ENCODE measurements around the gene VEGFC.
A peak's percentile ranks its signal among the peaks of the same experiment; 100 is the strongest.

VEGFC gene

GRCh38 chr4:176795441-176795840 is 2.7 kb upstream of the VEGFC start:
- no peaks in the 10 kb centered on the region for H3K9me3 ChIP-seq (ENCODE audit: control insufficient read depth, low read length)
- H3K27ac ChIP-seq (ENCODE audit: low read depth, low read length, severe bottlenecking), result no peak overlapping the region
- WGBS, 2 experiments (ENCODE audit: insufficient coverage in 2 of 2), result no CpG with 5 or more reads among the region's 1 CpG
- no peak overlapping the region for H3K4me3 ChIP-seq (ENCODE audit: extremely low read depth, insufficient read depth, low read length, poor library complexity, severe bottlenecking)
- no peaks in the 10 kb centered on the region for H3K4me1 ChIP-seq (ENCODE audit: control insufficient read depth, insufficient read depth, low read length, poor library complexity, severe bottlenecking)
- H3K36me3 ChIP-seq (ENCODE audit: control insufficient read depth, insufficient read depth, low read length), result no peaks in the 10 kb centered on the region

GRCh38 chr4:176794651-176795050 is 1.9 kb upstream of the VEGFC start:
- Histone ChIP-seq H3K4me1 (ENCODE audit: control insufficient read depth, insufficient read depth, low read length, poor library complexity, severe bottlenecking) (no peaks in the 10 kb centered on the region), H3K36me3 (ENCODE audit: control insufficient read depth, insufficient read depth, low read length) (no peaks in the 10 kb centered on the region), H3K4me3 (ENCODE audit: extremely low read depth, insufficient read depth, low read length, poor library complexity, severe bottlenecking) (no peak overlapping the region), H3K9me3 (ENCODE audit: control insufficient read depth, low read length) (no peaks in the 10 kb centered on the region), H3K27ac (ENCODE audit: low read depth, low read length, severe bottlenecking) (no peak overlapping the region)
- no CpG with 5 or more reads among the region's 1 CpG for WGBS, 2 experiments (ENCODE audit: insufficient coverage in 2 of 2)

GRCh38 chr4:176794151-176794550 is 1.4 kb upstream of the VEGFC start:
- WGBS, 2 experiments (ENCODE audit: insufficient coverage in 2 of 2), result 100% methylated on average over 2 to 3 of the region's 4 CpGs
- Histone ChIP-seq H3K36me3 (ENCODE audit: control insufficient read depth, insufficient read depth, low read length) (no peaks in the 10 kb centered on the region), H3K27ac (ENCODE audit: low read depth, low read length, severe bottlenecking) (no peak overlapping the region), H3K4me1 (ENCODE audit: control insufficient read depth, insufficient read depth, low read length, poor library complexity, severe bottlenecking) (no peaks in the 10 kb centered on the region), H3K9me3 (ENCODE audit: control insufficient read depth, low read length) (no peaks in the 10 kb centered on the region), H3K4me3 (ENCODE audit: extremely low read depth, insufficient read depth, low read length, poor library complexity, severe bottlenecking) (no peak overlapping the region)

GRCh38 chr4:176793060-176793605 is 411 bp upstream of the VEGFC start:
- Histone ChIP-seq H3K4me3 (ENCODE audit: extremely low read depth, insufficient read depth, low read length, poor library complexity, severe bottlenecking) (peak overlapping the region; percentile 28), H3K4me1 (ENCODE audit: control insufficient read depth, insufficient read depth, low read length, poor library complexity, severe bottlenecking) (no peaks in the 10 kb centered on the region), H3K27ac (ENCODE audit: low read depth, low read length, severe bottlenecking) (no peak overlapping the region), H3K36me3 (ENCODE audit: control insufficient read depth, insufficient read depth, low read length) (no peaks in the 10 kb centered on the region), H3K9me3 (ENCODE audit: control insufficient read depth, low read length) (no peaks in the 10 kb centered on the region)
- 7% methylated on average over 6 to 10 of the region's 24 CpGs for WGBS, 2 experiments (ENCODE audit: insufficient coverage in 2 of 2)

- no peak overlapping the region for H3K27ac ChIP-seq (ENCODE audit: low read depth, low read length, severe bottlenecking)
- H3K36me3 ChIP-seq (ENCODE audit: control insufficient read depth, insufficient read depth, low read length), result no peaks in the 10 kb centered on the region
- H3K4me1 ChIP-seq (ENCODE audit: control insufficient read depth, insufficient read depth, low read length, poor library complexity, severe bottlenecking), result no peaks in the 10 kb centered on the region
- peak overlapping the region; percentile 62 for H3K4me3 ChIP-seq (ENCODE audit: extremely low read depth, insufficient read depth, low read length, poor library complexity, severe bottlenecking)
- H3K9me3 ChIP-seq (ENCODE audit: control insufficient read depth, low read length), result no peaks in the 10 kb centered on the region
- WGBS, 2 experiments (ENCODE audit: insufficient coverage in 2 of 2), result 12 to 14% methylated on average over 28 to 32 of the region's 45 CpGs
Measured at GRCh38 chr4:176791591-176792325, 964 bp downstream of the VEGFC start.

- no peaks in the 10 kb centered on the region for H3K9me3 ChIP-seq (ENCODE audit: control insufficient read depth, low read length)
- WGBS, 2 experiments (ENCODE audit: insufficient coverage in 2 of 2), result 79 to 83% methylated on average over 2 to 3 of the region's 4 CpGs
- no peak overlapping the region for H3K27ac ChIP-seq (ENCODE audit: low read depth, low read length, severe bottlenecking)
- no peaks in the 10 kb centered on the region for H3K36me3 ChIP-seq (ENCODE audit: control insufficient read depth, insufficient read depth, low read length)
- H3K4me3 ChIP-seq (ENCODE audit: extremely low read depth, insufficient read depth, low read length, poor library complexity, severe bottlenecking), result no peak overlapping the region
- no peaks in the 10 kb centered on the region for H3K4me1 ChIP-seq (ENCODE audit: control insufficient read depth, insufficient read depth, low read length, poor library complexity, severe bottlenecking)
Measured at GRCh38 chr4:176790398-176790797, 2.3 kb downstream of the VEGFC start.

GRCh38 chr4:176789955-176790354 is 2.8 kb downstream of the VEGFC start:
- H3K4me3 ChIP-seq (ENCODE audit: extremely low read depth, insufficient read depth, low read length, poor library complexity, severe bottlenecking), result no peak overlapping the region
- WGBS, 2 experiments (ENCODE audit: insufficient coverage in 2 of 2), result 17% methylated on average over 1 of the region's 1 CpG; no CpG with 5 or more reads in 1 of the 2 experiments

GRCh38 chr4:176788971-176789370 is 3.8 kb downstream of the VEGFC start:
- Histone ChIP-seq H3K4me3 (ENCODE audit: extremely low read depth, insufficient read depth, low read length, poor library complexity, severe bottlenecking) (no peak overlapping the region), H3K36me3 (ENCODE audit: control insufficient read depth, insufficient read depth, low read length) (no peaks in the 10 kb centered on the region), H3K4me1 (ENCODE audit: control insufficient read depth, insufficient read depth, low read length, poor library complexity, severe bottlenecking) (no peaks in the 10 kb centered on the region), H3K27ac (ENCODE audit: low read depth, low read length, severe bottlenecking) (no peak overlapping the region), H3K9me3 (ENCODE audit: control insufficient read depth, low read length) (no peaks in the 10 kb centered on the region)
- 91 to 94% methylated on average over 3 of the region's 6 CpGs for WGBS, 2 experiments (ENCODE audit: insufficient coverage in 2 of 2)

More at GRCh38 chr4:176789955-176790354, 2.8 kb downstream of the VEGFC start:
- H3K9me3 ChIP-seq (ENCODE audit: control insufficient read depth, low read length), result no peaks in the 10 kb centered on the region
- no peak overlapping the region for H3K27ac ChIP-seq (ENCODE audit: low read depth, low read length, severe bottlenecking)
- H3K4me1 ChIP-seq (ENCODE audit: control insufficient read depth, insufficient read depth, low read length, poor library complexity, severe bottlenecking), result no peaks in the 10 kb centered on the region
- no peaks in the 10 kb centered on the region for H3K36me3 ChIP-seq (ENCODE audit: control insufficient read depth, insufficient read depth, low read length)

- no peak overlapping the region for H3K27ac ChIP-seq (ENCODE audit: low read depth, low read length, severe bottlenecking)
- no peaks in the 10 kb centered on the region for H3K4me1 ChIP-seq (ENCODE audit: control insufficient read depth, insufficient read depth, low read length, poor library complexity, severe bottlenecking)
- H3K4me3 ChIP-seq (ENCODE audit: extremely low read depth, insufficient read depth, low read length, poor library complexity, severe bottlenecking), result no peak overlapping the region
- no peaks in the 10 kb centered on the region for H3K9me3 ChIP-seq (ENCODE audit: control insufficient read depth, low read length)
- WGBS, 2 experiments (ENCODE audit: insufficient coverage in 2 of 2), result 94 to 95% methylated on average over 5 of the region's 8 CpGs
- H3K36me3 ChIP-seq (ENCODE audit: control insufficient read depth, insufficient read depth, low read length), result no peaks in the 10 kb centered on the region
Measured at GRCh38 chr4:176788248-176788647, 4.5 kb downstream of the VEGFC start.

GRCh38 chr4:176784816-176785215 is 7.9 kb downstream of the VEGFC start:
- 100% methylated on average over 2 of the region's 2 CpGs; no CpG with 5 or more reads in 1 of the 2 experiments for WGBS, 2 experiments (ENCODE audit: insufficient coverage in 2 of 2)
- no peak overlapping the region for H3K27ac ChIP-seq (ENCODE audit: low read depth, low read length, severe bottlenecking)
- no peaks in the 10 kb centered on the region for H3K9me3 ChIP-seq (ENCODE audit: control insufficient read depth, low read length)
- no peaks in the 10 kb centered on the region for H3K36me3 ChIP-seq (ENCODE audit: control insufficient read depth, insufficient read depth, low read length)
- H3K4me1 ChIP-seq (ENCODE audit: control insufficient read depth, insufficient read depth, low read length, poor library complexity, severe bottlenecking), result peaks cover 3% of the 10 kb centered on the region
- no peak overlapping the region for H3K4me3 ChIP-seq (ENCODE audit: extremely low read depth, insufficient read depth, low read length, poor library complexity, severe bottlenecking)

- H3K9me3 ChIP-seq (ENCODE audit: control insufficient read depth, low read length), result no peaks in the 10 kb centered on the region
- H3K27ac ChIP-seq (ENCODE audit: low read depth, low read length, severe bottlenecking), result no peak overlapping the region
- WGBS, 2 experiments (ENCODE audit: insufficient coverage in 2 of 2), result 100% methylated on average over 1 to 2 of the region's 2 CpGs
- H3K36me3 ChIP-seq (ENCODE audit: control insufficient read depth, insufficient read depth, low read length), result no peaks in the 10 kb centered on the region
- no peak overlapping the region for H3K4me3 ChIP-seq (ENCODE audit: extremely low read depth, insufficient read depth, low read length, poor library complexity, severe bottlenecking)
- H3K4me1 ChIP-seq (ENCODE audit: control insufficient read depth, insufficient read depth, low read length, poor library complexity, severe bottlenecking), result peaks cover 11% of the 10 kb centered on the region
Measured at GRCh38 chr4:176782794-176783193, 9.9 kb downstream of the VEGFC start.

Data from mesodermal cell (in vitro differentiated cells).